Raji (cell line): ENCODE measurements around the gene ZBTB18.

ENCODE experiments used
- POLR2A ChIP-seq: IDR thresholded peaks from 2 replicates; pipeline ENCODE4 v1.6.1; 2011; ENCODE audit warnings: low read depth, low read length, control low read depth; ENCODE audit not compliant: insufficient read depth

Gene ZBTB18

GRCh38 chr1:244102468-244102867 lies 51.4 kb downstream of the ZBTB18 start:
- no peak for TF ChIP-seq POLR2A

DNA sequence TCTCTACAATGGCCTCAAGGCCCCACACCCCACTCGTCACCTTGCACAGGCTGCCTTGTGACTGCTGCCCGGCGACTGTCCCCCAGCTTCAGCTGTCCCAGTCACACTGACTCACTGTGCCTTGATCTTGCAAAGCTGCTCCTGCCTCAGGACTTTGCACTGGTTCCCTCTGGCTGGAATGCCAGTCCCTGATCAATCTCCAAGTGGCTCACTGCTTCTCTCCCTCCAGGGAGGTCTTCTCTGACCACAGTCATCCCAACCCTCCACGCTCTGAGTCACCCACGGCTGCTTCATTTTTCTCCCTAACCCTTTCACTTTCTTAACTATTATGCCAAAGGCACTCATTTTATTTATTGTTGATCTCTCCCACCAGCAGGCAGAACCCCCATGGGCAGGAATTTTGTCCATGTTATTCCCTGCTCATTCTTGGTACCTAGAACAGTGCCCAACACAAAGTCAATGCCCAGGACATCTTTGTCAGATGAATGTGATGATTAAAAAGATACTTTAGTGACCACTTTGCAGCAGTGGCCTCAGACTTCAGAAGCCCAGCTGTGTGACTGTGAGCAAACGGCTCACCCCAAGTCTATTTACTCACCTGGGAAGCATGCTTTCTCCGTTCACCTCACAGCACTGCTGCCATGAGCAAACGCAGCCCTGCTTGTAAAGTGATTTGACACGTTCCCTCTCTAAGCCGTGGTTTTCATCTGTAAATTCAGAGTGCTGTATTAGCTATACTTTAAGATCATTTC lies 53.4 kb downstream of the ZBTB18 start:
- no peak for TF ChIP-seq POLR2A

- no peak for TF ChIP-seq POLR2A
Measured at GRCh38 chr1:244106176-244106575, 55.1 kb downstream of the ZBTB18 start.
